WTC11 (cell line): ENCODE data around the gene MGRN1. TPM values are rescaled to one million over a fixed set of nuclear protein-coding genes. Genes with fewer than 3 reads are reported as not detected.

Source experiments
- ATAC-seq: fragments of 200-7000 bp; cut with Tn5 transposase; 2 replicates; pipeline ENCODE4 v1.10.0; 2021; ENCODE audit warnings: mild to moderate bottlenecking, moderate library complexity
- CTCF ChIA-PET: fragments of 300-600 bp; sonication (Branson Sonifier 250); formaldehyde crosslinking; loops from one replicate; lab custom pipeline; 2021; ENCODE audit warnings: antibody characterized with exemption; lab: Charles Lee
- POLR2A ChIA-PET: fragments of 350-600 bp; sonication (Branson Sonifier 250); formaldehyde crosslinking; loops from one replicate; lab custom pipeline; 2021; ENCODE audit warnings: antibody characterized with exemption; lab: Charles Lee
- DNase-seq: peaks from one replicate; pipeline ENCODE4 v3.0.0; 2021; ENCODE audit warnings: low spot score
- H3K27ac Mint-ChIP-seq: 2 replicates; pipeline ENCODE4 v1.8.0; 2021; ENCODE audit warnings: mixed read lengths
- H3K27me3 Mint-ChIP-seq: 2 replicates; pipeline ENCODE4 v1.8.0; 2021; ENCODE audit warnings: low read depth, mild to moderate bottlenecking, moderate library complexity, mixed read lengths
- H3K36me3 Mint-ChIP-seq: 2 replicates; pipeline ENCODE4 v1.8.0; 2021; ENCODE audit warnings: mixed read lengths
- H3K4me1 Mint-ChIP-seq: 2 replicates; pipeline ENCODE4 v1.8.0; 2022; ENCODE audit warnings: mixed read lengths
- H3K4me3 Mint-ChIP-seq: 2 replicates; pipeline ENCODE4 v1.8.0; 2021; ENCODE audit warnings: mild to moderate bottlenecking, moderate library complexity, mixed read lengths
- H3K9me3 Mint-ChIP-seq: 2 replicates; pipeline ENCODE4 v1.8.0; 2021; ENCODE audit warnings: mixed read lengths
- CREM ChIP-seq: sonication (generic); formaldehyde crosslinking; IDR thresholded peaks from 2 replicates; pipeline ENCODE4 v1.8.1; 2022; ENCODE audit warnings: mild to moderate bottlenecking, missing genetic modification reagents, moderate library complexity
- ELF4 ChIP-seq: sonication (generic); formaldehyde crosslinking; IDR thresholded peaks from 2 replicates; pipeline ENCODE4 v1.8.1; 2022; ENCODE audit warnings: low read depth, mild to moderate bottlenecking, moderate library complexity, missing genetic modification reagents
- ESRRA ChIP-seq: sonication (generic); formaldehyde crosslinking; IDR thresholded peaks from 2 replicates; pipeline ENCODE4 v1.8.1; 2022; ENCODE audit warnings: mild to moderate bottlenecking, missing genetic modification reagents, borderline replicate concordance
- FOXK1 ChIP-seq: sonication (generic); formaldehyde crosslinking; IDR thresholded peaks from 2 replicates; pipeline ENCODE4 v1.8.0; 2022; ENCODE audit warnings: mild to moderate bottlenecking, moderate library complexity, missing genetic modification reagents
- FOXP1 ChIP-seq: sonication (generic); formaldehyde crosslinking; IDR thresholded peaks from 2 replicates; pipeline ENCODE4 v1.8.0; 2022; ENCODE audit warnings: missing genetic modification reagents, mild to moderate bottlenecking, moderate library complexity, borderline replicate concordance
- HMGXB4 ChIP-seq: sonication (generic); formaldehyde crosslinking; IDR thresholded peaks from 2 replicates; pipeline ENCODE4 v1.8.1; 2023; ENCODE audit warnings: mild to moderate bottlenecking, moderate library complexity, missing genetic modification reagents
- KAT7 ChIP-seq: sonication (generic); formaldehyde crosslinking; IDR thresholded peaks from 2 replicates; pipeline ENCODE4 v1.8.1; 2023; ENCODE audit warnings: missing genetic modification reagents, mild to moderate bottlenecking, borderline replicate concordance
- MAX ChIP-seq: sonication (generic); formaldehyde crosslinking; IDR thresholded peaks from 2 replicates; pipeline ENCODE4 v1.8.0; 2022; ENCODE audit warnings: mild to moderate bottlenecking, missing genetic modification reagents
- MYBL2 ChIP-seq: sonication (generic); formaldehyde crosslinking; IDR thresholded peaks from 2 replicates; pipeline ENCODE4 v1.8.1; 2023; ENCODE audit warnings: mild to moderate bottlenecking, moderate library complexity, missing genetic modification reagents
- NFATC4 ChIP-seq: fragments of 250-450 bp; sonication (Bioruptor Pico); IDR thresholded peaks from 2 replicates; pipeline ENCODE4 v1.9.0; 2021; ENCODE audit warnings: mild to moderate bottlenecking
- NFE2L1 ChIP-seq: sonication (generic); formaldehyde crosslinking; IDR thresholded peaks from 2 replicates; pipeline ENCODE4 v1.8.1; 2023; ENCODE audit warnings: missing genetic modification reagents
- NFYB ChIP-seq: sonication (generic); formaldehyde crosslinking; conservative IDR thresholded peaks from 2 replicates; pipeline ENCODE4 v1.8.0; 2022; ENCODE audit warnings: low read depth, missing genetic modification reagents
- PRDM15 ChIP-seq: sonication (generic); formaldehyde crosslinking; IDR thresholded peaks from 2 replicates; pipeline ENCODE4 v1.8.0; 2022; ENCODE audit warnings: missing genetic modification reagents
- SP1 ChIP-seq: sonication (generic); formaldehyde crosslinking; conservative IDR thresholded peaks from 2 replicates; pipeline ENCODE4 v1.8.1; 2022; ENCODE audit warnings: missing genetic modification reagents
- ZNF416 ChIP-seq: fragments of 250-450 bp; sonication (Bioruptor Pico); IDR thresholded peaks from 2 replicates; pipeline ENCODE4 v1.9.0; 2021; ENCODE audit warnings: mild to moderate bottlenecking, inconsistent platforms
- total RNA-seq: library from RNA; stranded (reverse); gene quantifications from 3 replicates; pipeline ENCODE4 v1.2.3, GENCODE V29; 2021
- TF ChIP-seq, protein P1 (sequence below): sonication (generic); formaldehyde crosslinking; IDR thresholded peaks from 2 replicates; pipeline ENCODE4 v1.8.1; 2022; ENCODE audit warnings: mild to moderate bottlenecking, moderate library complexity, missing genetic modification reagents
- TF ChIP-seq, protein P2 (sequence below): sonication (generic); formaldehyde crosslinking; IDR thresholded peaks from 2 replicates; pipeline ENCODE4 v1.8.1; 2023; ENCODE audit warnings: mild to moderate bottlenecking, missing genetic modification reagents, borderline replicate concordance
- TF ChIP-seq, protein P3 (sequence below): sonication (generic); formaldehyde crosslinking; IDR thresholded peaks from 2 replicates; pipeline ENCODE4 v1.8.0; 2022; ENCODE audit warnings: mild to moderate bottlenecking, missing genetic modification reagents
- TF ChIP-seq, protein P4 (sequence below): fragments of 250-450 bp; sonication (Bioruptor Pico); IDR thresholded peaks from 2 replicates; pipeline ENCODE4 v1.8.0; 2021; ENCODE audit warnings: mild to moderate bottlenecking
- TF ChIP-seq, protein P5 (sequence below): sonication (generic); formaldehyde crosslinking; conservative IDR thresholded peaks from 2 replicates; pipeline ENCODE4 v1.8.1; 2022; ENCODE audit warnings: mild to moderate bottlenecking, missing genetic modification reagents

Gene MGRN1
- total RNA-seq, 1 experiment from 2014 or later: 88.8 TPM

DNA sequence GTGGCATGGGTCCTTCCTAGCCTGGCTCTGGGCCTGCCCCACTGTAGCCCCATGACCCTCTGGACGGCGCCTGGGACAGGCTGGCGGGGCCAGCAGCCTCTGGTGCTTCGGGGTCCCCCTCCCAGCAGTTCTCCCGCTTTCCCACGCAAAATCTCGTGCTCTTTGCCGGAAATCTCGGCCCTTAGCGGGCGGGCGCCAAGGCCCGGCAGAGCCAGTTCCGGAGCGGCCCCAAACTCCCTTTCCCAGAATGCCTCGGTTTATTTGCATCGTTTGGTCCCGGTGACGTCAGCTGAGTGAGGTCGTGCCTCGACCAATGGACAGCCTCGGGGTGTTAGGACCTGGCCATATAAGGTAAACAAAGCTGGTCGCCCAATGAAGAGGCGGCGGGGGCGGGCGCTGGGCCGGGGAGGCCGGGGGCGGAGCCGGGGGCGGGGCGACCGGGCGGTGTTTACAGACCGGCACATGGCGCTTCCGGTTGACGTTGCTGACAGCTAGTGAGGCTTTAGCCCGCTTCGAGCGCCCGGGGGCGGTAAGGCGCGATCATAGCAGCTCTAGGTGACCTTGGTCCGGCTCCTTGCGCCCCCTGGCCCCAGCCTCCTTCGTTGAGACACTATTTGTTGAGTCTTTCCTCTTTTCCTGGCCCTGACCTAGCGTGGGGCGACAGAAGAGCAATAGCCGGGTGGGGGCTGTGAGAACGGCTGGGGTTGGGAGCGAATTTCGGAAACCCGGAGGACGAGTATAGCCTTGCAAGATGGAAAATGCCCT is 8.4 kb upstream of the MGRN1 start:
- Mint-ChIP-seq H3K27ac (peak overlapping the region; percentile 100), H3K9me3 (no peaks in the 10 kb centered on the region), H3K4me3 (peak overlapping the region; percentile 87), H3K27me3 (no peaks in the 10 kb centered on the region), H3K4me1 (peaks cover 38% of the 10 kb centered on the region), H3K36me3 (no peaks in the 10 kb centered on the region)
- POLR2A ChIA-PET: interaction anchor here (0.7 to 1.9 kb wide), 12 partner anchors 9 to 345 kb away, joined by 3 to 13 read pairs (median 4); partner anchors contain the start of genes ANKS3, CDIP1, DNAAF8 and HMOX2
- peak; percentile 81 for ATAC-seq
- CTCF ChIA-PET: interaction anchor here (0.6 to 4.2 kb wide), 25 partner anchors 8 to 329 kb away, joined by 3 to 46 read pairs (median 4); partner anchors contain the start of genes ANKS3, CDIP1, DNAAF8 and HMOX2
- DNase-seq: peak; percentile 99
- TF ChIP-seq SP1 (CRISPR knock-in tag): peak; percentile 91
- TF ChIP-seq CREM: peak; percentile 86; the same call in 1 of the 2 replicates
- TF ChIP-seq NFATC4 (CRISPR knock-in tag): no peak
- TF ChIP-seq, protein P1, sequence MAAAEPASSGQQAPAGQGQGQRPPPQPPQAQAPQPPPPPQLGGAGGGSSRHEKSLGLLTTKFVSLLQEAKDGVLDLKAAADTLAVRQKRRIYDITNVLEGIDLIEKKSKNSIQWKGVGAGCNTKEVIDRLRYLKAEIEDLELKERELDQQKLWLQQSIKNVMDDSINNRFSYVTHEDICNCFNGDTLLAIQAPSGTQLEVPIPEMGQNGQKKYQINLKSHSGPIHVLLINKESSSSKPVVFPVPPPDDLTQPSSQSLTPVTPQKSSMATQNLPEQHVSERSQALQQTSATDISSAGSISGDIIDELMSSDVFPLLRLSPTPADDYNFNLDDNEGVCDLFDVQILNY (CRISPR knock-in tag): 0 out of 2 replicates have a peak, but pooled peaks have one; percentile 25
- TF ChIP-seq FOXK1 (CRISPR knock-in tag): peak; percentile 97
- TF ChIP-seq NFE2L1 (CRISPR knock-in tag): peak; percentile 55; the same call in 1 of the 2 replicates
- TF ChIP-seq PRDM15: peak; percentile 50; the same call in 1 of the 2 replicates
- TF ChIP-seq, protein P2, sequence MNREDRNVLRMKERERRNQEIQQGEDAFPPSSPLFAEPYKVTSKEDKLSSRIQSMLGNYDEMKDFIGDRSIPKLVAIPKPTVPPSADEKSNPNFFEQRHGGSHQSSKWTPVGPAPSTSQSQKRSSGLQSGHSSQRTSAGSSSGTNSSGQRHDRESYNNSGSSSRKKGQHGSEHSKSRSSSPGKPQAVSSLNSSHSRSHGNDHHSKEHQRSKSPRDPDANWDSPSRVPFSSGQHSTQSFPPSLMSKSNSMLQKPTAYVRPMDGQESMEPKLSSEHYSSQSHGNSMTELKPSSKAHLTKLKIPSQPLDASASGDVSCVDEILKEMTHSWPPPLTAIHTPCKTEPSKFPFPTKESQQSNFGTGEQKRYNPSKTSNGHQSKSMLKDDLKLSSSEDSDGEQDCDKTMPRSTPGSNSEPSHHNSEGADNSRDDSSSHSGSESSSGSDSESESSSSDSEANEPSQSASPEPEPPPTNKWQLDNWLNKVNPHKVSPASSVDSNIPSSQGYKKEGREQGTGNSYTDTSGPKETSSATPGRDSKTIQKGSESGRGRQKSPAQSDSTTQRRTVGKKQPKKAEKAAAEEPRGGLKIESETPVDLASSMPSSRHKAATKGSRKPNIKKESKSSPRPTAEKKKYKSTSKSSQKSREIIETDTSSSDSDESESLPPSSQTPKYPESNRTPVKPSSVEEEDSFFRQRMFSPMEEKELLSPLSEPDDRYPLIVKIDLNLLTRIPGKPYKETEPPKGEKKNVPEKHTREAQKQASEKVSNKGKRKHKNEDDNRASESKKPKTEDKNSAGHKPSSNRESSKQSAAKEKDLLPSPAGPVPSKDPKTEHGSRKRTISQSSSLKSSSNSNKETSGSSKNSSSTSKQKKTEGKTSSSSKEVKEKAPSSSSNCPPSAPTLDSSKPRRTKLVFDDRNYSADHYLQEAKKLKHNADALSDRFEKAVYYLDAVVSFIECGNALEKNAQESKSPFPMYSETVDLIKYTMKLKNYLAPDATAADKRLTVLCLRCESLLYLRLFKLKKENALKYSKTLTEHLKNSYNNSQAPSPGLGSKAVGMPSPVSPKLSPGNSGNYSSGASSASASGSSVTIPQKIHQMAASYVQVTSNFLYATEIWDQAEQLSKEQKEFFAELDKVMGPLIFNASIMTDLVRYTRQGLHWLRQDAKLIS (CRISPR knock-in tag): no peak
- peak; percentile 97 for TF ChIP-seq NFYB (CRISPR knock-in tag)
- TF ChIP-seq, protein P3, sequence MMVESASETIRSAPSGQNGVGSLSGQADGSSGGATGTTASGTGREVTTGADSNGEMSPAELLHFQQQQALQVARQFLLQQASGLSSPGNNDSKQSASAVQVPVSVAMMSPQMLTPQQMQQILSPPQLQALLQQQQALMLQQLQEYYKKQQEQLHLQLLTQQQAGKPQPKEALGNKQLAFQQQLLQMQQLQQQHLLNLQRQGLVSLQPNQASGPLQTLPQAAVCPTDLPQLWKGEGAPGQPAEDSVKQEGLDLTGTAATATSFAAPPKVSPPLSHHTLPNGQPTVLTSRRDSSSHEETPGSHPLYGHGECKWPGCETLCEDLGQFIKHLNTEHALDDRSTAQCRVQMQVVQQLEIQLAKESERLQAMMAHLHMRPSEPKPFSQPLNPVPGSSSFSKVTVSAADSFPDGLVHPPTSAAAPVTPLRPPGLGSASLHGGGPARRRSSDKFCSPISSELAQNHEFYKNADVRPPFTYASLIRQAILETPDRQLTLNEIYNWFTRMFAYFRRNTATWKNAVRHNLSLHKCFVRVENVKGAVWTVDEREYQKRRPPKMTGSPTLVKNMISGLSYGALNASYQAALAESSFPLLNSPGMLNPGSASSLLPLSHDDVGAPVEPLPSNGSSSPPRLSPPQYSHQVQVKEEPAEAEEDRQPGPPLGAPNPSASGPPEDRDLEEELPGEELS: no peak
- TF ChIP-seq, protein P4, sequence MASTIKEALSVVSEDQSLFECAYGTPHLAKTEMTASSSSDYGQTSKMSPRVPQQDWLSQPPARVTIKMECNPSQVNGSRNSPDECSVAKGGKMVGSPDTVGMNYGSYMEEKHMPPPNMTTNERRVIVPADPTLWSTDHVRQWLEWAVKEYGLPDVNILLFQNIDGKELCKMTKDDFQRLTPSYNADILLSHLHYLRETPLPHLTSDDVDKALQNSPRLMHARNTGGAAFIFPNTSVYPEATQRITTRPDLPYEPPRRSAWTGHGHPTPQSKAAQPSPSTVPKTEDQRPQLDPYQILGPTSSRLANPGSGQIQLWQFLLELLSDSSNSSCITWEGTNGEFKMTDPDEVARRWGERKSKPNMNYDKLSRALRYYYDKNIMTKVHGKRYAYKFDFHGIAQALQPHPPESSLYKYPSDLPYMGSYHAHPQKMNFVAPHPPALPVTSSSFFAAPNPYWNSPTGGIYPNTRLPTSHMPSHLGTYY (CRISPR knock-in tag): peak; percentile 65; the same call in 1 of the 2 replicates
- 0 out of 2 replicates have a peak, but pooled peaks have one; percentile 27 for TF ChIP-seq MYBL2 (CRISPR knock-in tag)
- TF ChIP-seq HMGXB4: 0 out of 2 replicates have a peak, but pooled peaks have one; percentile 6
- TF ChIP-seq, protein P5, sequence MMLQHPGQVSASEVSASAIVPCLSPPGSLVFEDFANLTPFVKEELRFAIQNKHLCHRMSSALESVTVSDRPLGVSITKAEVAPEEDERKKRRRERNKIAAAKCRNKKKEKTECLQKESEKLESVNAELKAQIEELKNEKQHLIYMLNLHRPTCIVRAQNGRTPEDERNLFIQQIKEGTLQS: no peak
- TF ChIP-seq MAX (CRISPR knock-in tag): peak; percentile 67
- 0 out of 2 replicates have a peak, but pooled peaks have one; percentile 27 for TF ChIP-seq ZNF416
- TF ChIP-seq ESRRA: peak; percentile 95; the same call in 1 of the 2 replicates
- no peak for TF ChIP-seq KAT7 (CRISPR knock-in tag)
- TF ChIP-seq ELF4 (CRISPR knock-in tag): no peak
- TF ChIP-seq FOXP1 (CRISPR knock-in tag): 0 out of 2 replicates have a peak, but pooled peaks have one; percentile 54
